ENCODE results near the gene PHYHD1.

PHYHD1 gene

DNA sequence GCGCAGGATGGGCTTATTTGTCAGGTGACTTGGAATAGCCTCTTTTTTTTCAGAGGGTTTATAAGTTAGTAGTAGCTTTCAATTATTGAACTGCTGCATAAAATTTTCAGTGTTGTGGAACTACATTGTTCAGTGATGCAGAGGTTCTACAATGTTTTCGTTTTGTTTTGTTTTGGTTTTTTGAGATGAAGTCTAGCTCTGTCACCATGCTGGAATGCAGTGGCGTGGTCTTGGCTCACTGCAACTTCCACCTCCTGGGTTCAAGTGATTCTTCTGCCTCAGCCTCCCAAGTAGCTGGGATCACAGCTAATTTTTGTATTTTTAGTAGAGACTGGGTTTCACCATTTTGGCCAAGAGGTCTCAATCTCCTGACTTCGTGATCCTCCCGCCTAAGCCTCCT is 48.7 kb downstream of the PHYHD1 start:
- no peak for DNase-seq (ENCODE audit: low read depth, low spot score)

GRCh38 chr9:128972956-128973355 is 52.2 kb downstream of the PHYHD1 start:
- no peak for DNase-seq (ENCODE audit: low read depth, low spot score)

- no peak for DNase-seq (ENCODE audit: low read depth, low spot score)
Observed at GRCh38 chr9:128979111-128979510, 58.3 kb downstream of the PHYHD1 start.

DNA sequence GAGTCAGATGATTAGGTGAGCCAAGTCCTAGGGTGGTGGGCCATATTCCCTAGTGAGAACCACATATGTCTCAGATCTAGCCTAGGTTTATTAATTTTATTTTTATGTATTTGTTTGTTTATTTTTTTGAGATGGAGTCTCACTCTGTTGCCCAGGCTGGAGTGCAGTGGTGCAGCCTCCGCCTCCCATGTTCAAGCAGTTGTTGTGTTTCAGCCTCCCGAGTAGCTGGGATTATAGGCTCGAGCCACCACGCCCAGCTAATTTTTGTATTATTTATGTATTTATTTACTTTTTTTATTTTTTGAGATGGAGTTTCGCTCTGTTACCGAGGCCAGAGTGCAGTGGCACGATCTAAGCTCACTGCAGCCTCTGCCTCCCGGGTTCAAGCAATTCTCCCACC is 62.8 kb downstream of the PHYHD1 start:
- no peak for DNase-seq (ENCODE audit: low read depth, low spot score)

- no peak for DNase-seq (ENCODE audit: low read depth, low spot score)
Observed at GRCh38 chr9:128986671-128987070, 65.9 kb downstream of the PHYHD1 start.

- no peak for DNase-seq (ENCODE audit: low read depth, low spot score)
Observed at GRCh38 chr9:128987805-128988204, 67.0 kb downstream of the PHYHD1 start.
